Sciatic nerve (tissue), 2 donors: ENCODE measurements around the gene OCIAD1. TPM values are rescaled to one million over a fixed set of nuclear protein-coding genes. Genes with fewer than 3 reads are reported as not detected.
"Not testable (repeated sequence)": the region's sequence is repeated elsewhere in the genome, so short reads cannot be mapped to it uniquely, and the experiment has no call there.

Experiments
- ATAC-seq: fragments of 200-7000 bp; cut with Tn5 transposase; one replicate; pipeline ENCODE4 v1.9.1; 2020; ENCODE audit warnings: mild to moderate bottlenecking, moderate library complexity
- DNase-seq: peaks from one replicate; pipeline ENCODE4 v3.0.0-alpha.2; 2020; ENCODE audit warnings: low spot score
- intact Hi-C: fragments of 100-400 bp; cut with DNase I; formaldehyde crosslinking; loops from one replicate; pipeline ENCODE4 v1.14.2; 2022
- total RNA-seq: library from RNA; stranded (reverse); fragmentation: NEBNext Ultra II Directional; extraction: Animal tissue kit (Norgen Biotek cat#: 25700); gene quantifications from one replicate; pipeline ENCODE4 v1.2.1, GENCODE V29; 2021
- donor health status: DM: no; HTN: no; CAD: no.
- donor health status: DM: no; HTN: no; CAD: no.

Gene OCIAD1
- total RNA-seq, 1 donor from 2014 or later, result 114 TPM

DNA sequence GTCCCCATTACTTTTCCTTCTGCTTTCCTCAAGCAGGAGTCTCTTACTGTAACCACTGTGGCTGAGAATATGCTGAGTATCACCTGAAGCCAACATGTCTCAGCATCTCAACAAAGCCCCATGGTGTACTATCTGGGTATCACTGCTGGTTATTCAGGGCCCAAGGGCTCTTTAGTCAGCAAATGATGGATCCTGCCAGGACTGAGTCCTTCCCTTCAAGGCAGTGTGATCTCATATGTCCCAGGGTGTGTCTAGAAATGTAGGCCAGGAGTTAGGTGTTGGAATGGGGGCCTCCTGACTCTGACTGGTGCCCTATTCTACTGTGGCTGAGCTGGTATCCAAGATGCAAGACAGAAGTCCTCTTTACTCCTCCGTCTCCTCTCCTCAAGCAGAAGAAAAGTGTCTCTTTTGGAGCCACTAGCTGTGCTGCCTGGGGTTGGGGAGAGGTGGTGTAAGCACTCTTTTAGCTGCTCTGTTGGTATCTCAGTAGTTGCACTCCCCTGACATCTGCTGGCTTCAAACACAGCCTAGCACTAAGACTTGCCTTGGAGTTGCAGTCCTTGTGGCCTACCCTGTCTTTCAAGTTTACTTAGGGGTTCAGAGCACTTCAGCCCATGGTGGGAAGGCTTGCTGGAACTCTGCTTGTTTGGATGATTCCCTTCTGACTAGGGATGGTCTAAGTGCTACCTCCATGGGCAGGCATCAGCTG, 47.1 kb downstream of the OCIAD1 start:
- ATAC-seq (no peak), DNase-seq (no peak)
- intact Hi-C loops, result no loop called here

DNA sequence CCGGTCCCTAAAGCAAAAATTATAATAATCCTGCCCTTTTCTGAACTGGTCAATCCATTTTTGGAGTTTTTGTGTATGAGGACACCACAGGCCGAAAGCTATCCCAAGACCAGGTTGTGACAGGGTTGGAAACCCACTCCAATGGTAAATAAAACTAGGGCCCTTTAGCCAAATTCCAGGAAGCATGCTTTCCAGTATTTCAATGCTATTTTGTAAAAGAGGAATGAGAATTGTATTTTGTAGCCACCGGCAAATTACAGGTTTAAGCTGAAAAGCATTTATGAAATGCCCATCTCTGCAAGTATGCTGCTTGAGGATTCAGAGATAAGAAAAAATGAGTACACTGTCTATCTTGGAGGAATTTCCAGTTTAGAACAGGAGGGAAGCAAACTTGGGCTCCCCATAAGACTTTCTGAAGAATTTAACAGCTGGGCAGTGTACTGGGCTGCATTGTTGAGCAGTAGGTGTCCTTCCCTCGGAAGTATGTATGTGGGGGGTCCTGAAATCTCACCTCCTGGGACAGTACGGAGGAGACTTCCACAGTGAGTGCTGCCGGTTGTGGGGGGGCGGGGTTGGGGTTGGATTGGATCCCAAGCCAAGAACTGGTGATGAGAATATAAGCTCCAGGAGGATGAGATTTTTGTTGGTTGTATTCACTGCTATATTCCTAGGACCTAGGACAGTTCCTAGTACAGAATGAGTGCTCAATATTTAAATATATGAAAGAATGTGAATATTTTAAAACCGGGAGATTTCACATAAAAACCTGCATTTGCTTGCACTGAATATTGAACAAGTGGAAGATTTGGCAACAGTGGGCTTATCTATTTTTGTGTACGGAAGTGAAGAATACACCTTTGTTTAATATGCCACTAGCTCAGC, 48.9 kb downstream of the OCIAD1 start:
- intact Hi-C loops, result no loop called here
- ATAC-seq (no peak), DNase-seq (no peak)

DNA sequence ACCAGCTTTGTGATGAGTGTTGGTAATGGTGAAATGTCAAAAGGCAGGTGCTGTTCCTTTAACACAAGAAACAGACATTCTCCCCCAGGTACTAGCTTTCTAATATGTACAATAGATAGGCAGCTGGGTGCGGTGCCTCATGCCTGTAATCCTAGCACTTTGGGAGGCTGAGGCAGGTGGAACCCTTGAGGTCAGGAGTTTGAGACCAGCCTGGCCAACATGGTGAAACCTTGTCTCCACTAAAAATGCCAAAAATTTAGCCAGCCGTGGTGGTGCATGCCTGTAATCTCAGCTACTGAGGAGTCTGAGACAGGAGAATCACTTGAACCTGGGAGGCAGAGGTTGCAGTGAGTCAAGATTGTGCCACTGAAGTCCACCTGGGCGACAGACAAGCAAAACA, 50.8 kb downstream of the OCIAD1 start:
- intact Hi-C loops, ATAC-seq, DNase-seq: not testable (repeated sequence)

DNA sequence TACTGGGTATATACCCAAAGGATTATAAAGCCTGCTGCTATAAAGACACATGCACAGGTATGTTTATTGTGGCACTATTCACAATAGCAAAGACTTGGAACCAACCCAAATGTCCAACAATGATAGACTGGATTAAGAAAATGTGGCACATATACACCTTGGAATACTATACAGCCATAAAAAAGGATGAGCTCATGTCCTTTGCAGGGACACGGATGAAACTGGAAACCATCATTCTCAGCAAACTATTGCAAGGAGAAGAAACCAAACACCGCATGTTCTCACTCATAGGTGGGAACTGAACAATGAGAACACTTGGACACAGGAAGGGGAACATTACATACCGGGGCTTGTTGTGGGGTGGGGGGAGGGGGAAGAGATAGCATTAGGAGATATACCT, 58.9 kb downstream of the OCIAD1 start:
- not testable (repeated sequence) for DNase-seq, ATAC-seq
- intact Hi-C loops, result loop anchor here (5.0 kb wide), 1 partner anchor 327 kb away; no protein-coding TSS in a partner anchor

DNA sequence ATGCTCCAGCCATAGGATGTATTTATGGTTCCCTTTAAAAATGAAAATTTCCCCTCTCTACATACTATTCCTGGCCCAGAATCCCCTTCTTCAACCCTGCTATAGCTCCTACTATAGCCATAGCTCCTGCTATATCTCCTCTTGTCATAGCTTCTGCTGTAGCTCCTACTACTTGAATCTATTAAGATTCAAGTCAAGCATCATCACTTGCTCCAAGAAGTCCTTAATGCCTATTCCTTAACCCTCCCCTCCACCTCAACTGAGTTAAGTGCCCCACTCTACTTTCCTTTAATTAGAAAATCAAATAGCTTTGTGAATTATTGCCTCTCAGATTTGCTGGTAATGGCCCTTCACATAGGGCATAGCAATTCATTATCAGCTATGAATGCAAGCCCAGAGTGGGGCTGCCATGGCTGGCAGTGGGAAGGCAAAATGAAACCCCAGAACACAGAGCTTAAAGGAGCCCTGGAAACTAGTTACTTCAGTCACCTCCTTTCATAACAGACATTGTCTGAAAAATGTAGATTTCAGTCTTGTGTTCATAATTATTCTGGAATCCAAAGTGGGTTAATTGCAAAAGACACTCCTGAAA, 60.2 kb downstream of the OCIAD1 start:
- no peak for ATAC-seq
- no peak for DNase-seq
- intact Hi-C loops, result loop anchor here (1.0 to 5.0 kb wide), 2 partner anchors 11 to 329 kb away; no protein-coding TSS in a partner anchor

DNA sequence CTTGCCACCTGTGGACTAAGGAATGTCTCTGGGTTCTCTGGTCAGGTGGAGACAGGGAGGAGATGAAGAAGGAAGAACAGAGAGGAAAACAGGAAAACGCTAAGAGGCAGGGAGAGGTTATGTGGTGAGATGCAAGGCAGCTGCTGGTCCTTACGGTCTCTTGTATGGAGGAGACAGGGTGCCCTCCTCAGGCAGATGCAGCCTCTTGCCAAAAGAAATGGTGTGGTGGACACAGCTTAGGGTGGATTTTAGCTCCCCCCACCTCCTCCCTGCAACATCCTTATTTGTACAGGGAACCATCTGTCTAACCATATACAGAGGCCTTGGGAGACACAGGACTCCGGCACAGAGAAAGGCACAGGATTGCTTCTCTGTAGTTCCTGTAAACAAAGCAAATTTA, 66.0 kb downstream of the OCIAD1 start:
- ATAC-seq (no peak), DNase-seq (no peak)
- intact Hi-C loops, result no loop called here

DNA sequence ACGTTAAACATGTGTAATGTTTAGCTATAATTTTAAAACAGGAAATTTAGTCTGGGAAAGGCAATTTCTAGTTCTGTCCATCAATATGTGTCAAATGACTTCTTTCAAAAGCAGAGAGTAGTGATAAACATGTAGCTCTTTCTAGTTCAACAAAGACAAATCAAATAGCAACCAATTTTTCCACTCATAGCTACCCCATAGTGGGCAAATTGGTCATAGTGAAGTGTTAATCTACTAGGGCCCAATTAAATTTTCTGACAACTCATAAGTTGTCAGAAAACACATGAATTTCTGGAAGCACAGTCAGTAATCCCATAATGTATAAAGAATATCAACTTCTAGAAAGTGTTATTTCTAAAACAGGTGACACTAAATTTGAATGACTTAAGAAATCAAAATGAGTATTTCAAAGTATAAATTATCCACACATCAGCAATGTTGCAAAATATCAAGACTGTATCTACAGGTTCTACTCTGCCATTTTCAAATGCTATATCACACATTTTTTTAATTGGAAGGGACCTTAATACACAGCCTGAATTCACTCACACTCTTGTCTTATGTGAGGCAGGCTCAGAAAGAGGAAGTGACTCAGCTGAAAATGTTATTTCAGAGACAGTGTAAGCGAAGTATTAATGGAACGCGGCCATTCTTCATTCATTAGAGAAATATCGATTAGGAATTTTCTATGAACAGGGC, 68.0 kb downstream of the OCIAD1 start:
- ATAC-seq, result no peak
- no peak for DNase-seq
- intact Hi-C loops, result no loop called here

DNA sequence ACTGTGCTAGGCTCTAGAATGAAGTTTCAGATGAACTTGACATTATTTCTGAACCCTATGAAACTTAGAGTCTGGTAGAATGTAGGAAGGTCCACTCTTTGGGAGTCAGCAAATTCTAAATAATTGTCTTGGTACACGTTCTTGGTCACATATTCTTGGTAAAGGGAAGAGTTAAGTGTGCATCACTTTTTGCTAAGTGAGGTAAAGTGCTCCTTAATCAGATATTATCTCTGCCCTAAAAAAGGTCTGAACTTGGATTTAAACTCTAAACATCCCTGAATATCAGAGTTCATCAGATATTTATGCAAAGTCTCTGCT, 68.5 kb downstream of the OCIAD1 start:
- intact Hi-C loops, result no loop called here
- ATAC-seq, result no peak
- DNase-seq, result no peak

DNA sequence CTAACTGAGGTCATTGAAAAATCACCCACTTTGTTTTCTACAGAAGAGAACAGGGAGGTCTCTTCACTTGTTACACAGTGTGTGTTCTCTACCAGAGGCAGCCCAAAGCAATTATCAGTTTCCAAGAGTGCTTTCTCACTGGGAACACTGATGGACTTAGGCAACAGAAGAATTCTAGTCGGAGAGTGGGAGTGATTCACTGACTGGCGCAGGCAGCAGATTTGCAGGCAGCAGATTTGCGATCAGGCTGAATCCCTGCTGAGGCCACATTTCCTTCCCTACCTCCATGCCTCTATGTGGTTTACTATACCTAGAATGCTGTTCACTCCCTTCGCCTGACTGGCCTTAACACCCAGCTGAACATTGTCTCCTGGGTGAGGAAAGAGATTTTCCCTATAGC, 69.1 kb downstream of the OCIAD1 start:
- no peak for DNase-seq
- intact Hi-C loops, result no loop called here
- no peak for ATAC-seq

DNA sequence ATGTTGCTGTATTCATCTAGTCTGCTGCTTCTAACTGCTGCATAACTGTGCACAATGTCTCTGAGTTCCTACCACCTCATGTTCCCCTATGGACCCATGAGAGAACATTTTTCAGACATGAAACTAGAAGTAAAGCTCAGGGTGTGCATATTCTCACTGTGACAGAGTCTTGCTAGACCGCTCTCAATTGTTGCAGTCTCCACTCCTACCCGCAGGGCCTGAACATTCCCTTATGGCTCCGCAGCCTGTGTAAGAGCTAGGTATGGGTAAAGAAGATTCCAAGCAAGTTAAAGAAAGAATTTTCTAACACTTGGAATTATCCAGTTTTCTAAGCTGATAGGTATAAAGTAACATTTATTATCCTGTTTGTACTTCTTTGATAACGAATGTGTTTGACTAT, 70.3 kb downstream of the OCIAD1 start:
- DNase-seq (no peak), ATAC-seq (no peak)
- intact Hi-C loops, result no loop called here

DNA sequence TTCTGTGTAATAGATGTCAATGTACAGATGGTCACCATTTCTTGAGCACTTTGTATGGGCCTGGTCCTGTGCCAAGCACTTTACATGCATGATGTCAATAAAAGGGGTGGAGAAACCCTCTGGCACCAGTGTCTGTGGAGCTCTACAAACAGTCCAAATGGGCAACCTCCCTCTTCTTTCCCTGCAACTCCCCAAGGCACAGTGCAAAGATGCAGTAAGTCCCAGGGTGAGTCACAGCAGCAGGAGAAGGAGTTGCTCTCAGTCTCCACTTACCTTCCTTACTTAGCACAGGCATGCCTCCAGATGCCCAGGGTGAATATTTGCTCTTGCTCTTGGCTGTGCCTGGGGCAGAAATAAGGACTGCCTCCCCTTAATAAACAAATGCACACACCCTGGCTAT, 71.4 kb downstream of the OCIAD1 start:
- intact Hi-C loops, result loop anchor here (1.0 kb wide), 1 partner anchor 11 kb away; no protein-coding TSS in a partner anchor
- no peak for ATAC-seq
- DNase-seq, result no peak

DNA sequence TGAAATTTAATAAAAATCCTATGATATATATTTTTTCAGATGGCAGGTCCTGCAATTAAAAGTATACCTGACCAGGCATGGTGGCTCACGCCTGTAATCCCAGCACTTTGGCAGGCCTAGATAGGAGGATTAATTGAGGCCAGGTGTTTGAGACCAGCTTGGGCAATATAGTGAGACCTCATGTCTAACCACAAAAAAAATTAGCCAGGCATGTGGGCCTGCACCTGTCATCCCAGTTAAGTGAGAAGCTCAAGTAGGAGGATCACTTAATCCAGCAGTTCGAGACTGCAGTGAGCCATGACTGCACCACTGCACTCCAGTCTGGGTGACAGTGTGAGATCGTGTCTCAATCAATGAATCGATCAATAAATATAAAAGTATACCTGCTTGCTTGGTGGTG, 73.2 kb downstream of the OCIAD1 start:
- ATAC-seq, result no peak
- no peak for DNase-seq
- intact Hi-C loops, result no loop called here

DNA sequence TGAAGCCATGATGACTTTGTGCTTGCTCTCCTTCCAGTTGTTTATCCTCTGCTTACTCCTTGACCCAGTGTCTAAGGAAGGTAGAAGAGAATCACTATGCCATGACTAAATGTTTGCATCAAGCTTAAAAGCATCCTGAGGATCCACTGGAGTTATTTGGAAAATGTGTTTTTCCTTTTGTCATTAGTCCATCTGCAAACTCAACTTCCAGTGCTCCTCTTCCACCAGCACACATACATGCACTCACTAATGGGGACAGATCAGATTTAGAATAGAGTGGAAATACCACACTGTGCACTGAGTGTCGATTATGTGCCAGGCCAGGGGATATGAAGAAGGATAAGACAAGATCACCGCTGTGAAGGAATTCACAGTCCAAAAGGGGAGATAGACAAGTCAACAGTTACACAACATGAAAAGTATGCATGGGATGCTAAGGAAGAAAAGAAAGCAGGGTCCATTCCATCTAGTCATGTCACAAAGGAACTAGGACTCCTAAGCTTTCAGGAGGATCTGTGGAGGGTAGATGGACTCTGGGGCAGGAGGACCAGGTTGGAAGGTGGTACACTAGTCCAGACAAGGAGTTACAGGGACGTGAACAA, 73.8 kb downstream of the OCIAD1 start:
- DNase-seq, result no peak
- ATAC-seq, result no peak
- intact Hi-C loops, result no loop called here

DNA sequence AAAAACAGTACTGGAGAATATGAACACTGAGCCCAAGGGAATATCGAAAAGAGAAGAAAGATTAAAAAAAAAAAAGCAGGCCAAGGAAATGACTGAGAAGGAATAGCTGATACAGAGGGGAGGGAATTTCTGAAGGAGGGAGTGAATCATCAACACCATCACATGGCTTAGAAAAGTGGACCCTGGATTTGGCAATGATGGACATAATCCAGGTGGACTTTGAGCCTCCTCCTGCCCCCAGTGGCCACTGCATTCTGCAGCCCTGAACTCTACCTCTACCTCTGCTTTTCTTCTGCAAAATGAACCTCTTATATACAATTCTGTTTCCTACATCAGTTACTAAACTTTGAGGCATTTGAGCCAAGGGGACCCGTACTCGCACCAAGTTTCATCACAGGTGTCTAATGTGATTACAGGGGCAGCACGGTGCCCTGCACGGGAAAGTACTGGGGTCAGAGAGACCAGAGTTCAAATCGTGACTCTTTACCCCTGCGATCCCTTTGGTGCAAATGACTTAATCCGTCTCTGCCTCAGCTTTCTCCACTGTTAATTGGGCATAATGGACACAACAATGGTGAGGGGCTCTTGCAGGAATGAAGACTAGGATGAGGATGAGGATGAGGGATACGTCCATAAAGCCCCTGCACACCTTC, 74.6 kb downstream of the OCIAD1 start:
- ATAC-seq (no peak), DNase-seq (no peak)
- intact Hi-C loops, result no loop called here

DNA sequence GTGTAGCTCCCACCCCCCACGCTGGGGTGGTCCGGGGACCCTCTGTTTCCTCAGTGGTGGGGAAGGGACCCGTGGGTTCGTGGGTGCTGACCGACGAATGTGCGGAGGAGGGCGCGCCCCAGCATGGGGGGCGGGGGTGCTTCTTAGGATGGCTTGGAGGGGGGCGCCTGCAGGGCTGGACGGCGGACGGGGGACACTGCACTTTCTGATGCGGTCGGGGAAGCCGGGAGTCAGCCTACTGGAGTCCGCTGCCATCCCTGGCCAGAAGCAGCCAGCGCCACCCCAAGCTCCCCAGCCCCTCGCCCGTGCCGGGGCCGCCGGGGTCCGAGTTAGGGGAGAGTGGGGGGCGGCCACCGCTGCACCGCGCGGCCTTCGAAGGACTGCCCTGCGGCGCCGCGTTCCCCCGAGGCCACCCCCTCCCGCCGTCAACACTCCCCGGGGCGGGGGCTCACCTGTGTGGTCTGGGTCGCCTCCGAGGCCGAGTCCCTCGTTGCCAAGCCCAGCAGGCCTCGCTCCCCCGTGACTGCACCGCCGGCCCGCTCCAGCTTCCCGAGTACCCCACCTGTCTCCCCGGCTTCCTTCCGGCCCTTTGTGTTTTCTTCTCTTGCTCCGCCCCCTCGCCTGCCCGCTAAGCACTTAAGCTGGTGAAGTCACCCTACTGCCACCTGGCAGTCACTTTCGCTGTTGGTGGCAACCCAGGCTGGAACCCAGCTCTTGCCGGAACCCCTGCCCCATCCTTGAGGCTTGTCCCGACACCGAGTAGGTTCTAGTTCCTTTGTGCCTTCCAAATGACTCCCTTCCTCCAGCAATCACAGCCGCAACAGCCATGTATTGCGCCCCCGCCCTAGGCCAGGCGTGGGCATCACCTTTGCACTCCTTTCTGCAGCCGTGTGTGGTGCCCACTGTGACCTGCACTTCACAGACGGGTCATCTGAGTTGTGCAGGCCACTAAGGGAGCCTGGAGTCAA, 75.6 kb downstream of the OCIAD1 start, which contains the start of gene OCIAD2:
Gene OCIAD2 (minus strand): TSS at position 569 of the 968 bp plus-strand sequence. CDS start 2,225 bp downstream, outside the sequence.
- ATAC-seq (peak; percentile 22), DNase-seq (peak; percentile 61)
- intact Hi-C loops, result no loop called here

DNA sequence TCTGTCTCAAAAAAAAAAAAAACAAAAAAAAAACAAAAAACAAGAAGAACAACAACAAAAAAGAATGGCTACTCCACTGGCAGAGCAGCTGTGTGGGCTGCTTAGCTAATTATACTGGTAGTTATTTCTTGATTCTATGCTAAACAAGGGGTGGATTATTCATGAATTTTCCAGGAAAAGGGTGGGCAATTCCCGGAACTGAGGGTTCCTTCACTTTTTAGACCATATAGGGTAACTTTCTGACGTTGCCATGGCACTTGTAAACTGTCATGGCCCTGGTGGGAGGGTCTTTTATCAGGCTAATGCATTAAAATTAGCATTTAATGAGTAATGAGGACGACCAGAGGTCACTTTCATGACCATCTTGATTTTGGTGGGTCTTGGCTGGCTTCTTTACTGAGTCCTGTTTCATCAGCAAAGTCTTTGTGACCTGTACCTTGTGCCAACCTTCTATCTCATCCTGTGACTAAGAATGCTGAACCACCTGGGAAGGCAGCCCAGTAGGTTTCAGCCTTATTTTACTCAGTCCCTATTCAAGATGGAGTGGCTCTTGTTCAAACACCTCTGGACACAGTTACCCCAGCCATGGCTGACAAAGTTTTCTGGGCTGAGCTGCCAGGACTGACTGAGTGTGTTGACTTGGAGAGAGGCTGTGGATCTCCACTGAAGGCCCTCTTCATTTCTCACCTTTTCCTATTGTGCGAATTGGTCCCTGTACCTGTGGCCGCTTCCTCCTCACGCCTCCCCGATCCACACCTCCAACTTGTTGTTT, 77.0 kb downstream of the OCIAD1 start:
- DNase-seq (no peak), ATAC-seq (no peak)
- intact Hi-C loops, result no loop called here

DNA sequence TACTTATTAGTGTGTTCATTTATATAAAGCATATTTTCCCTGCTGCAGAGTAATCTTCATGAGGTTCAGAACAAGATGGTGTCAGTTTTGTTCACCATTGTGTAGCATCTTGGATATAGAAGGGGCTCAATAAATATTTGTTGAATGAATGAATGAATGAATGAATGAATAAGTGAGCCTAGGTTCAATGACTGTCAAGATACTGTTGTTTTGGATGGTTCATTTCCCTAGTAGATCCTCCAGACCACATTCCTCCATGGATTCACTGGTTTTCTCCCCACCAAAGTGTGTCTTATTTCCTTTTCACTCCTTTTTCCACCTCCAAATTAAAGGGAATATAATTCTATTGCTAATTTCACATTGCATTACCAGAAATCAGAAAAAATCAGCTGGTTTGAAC, 77.8 kb downstream of the OCIAD1 start:
- intact Hi-C loops, result no loop called here
- ATAC-seq, result no peak
- DNase-seq, result no peak
